Measurements from ENCODE around the gene KLHL42.
"Not testable (repeated sequence)": the region's sequence is repeated elsewhere in the genome, so short reads cannot be mapped to it uniquely, and the experiment has no call there.

The KLHL42 gene

DNA sequence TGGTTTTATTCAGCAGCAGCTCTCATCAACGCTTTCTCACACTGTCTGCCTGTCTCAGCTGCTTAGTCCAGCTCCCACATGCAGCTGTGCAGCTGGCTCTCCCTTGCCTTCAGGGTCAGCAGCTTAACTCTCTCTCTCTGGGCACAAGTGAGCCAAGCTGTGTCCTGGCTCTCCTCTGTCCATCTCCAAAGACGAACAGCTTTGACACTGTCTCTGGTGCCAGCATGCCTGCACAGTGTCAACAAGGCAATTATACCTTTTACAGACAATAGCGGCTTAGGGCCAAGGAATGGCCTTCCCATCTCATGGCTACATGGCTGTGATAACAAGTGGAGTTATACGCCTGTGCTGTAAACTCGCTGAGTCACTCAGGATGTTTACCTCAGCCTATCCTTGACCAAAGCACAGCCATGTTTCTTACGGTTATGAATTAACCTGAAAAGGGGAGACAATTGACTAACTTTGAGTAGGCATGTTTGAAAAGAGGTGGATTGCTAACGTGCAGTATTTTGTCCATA lies 38.4 kb downstream of the KLHL42 start:
- DNase-seq: no peak

DNA sequence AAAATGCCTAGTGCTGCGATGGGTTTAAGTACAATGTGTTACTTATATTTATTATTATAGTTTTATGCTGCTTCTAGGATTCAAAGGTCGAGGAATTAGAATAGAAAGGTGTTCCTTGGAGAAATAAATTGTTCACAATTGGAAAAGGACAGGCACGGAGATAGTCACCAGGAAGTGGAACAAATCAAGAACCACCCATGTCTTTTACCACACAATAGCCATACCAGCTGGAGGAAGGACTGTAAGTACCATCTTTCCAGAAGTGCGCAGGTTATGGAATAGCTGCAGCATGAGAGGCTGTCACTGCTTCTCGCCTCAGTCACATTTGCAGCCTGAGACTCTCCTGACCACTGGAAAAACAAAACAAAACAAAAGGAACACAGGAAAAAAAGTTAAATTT lies 40.5 kb downstream of the KLHL42 start:
- DNase-seq: no peak

DNA sequence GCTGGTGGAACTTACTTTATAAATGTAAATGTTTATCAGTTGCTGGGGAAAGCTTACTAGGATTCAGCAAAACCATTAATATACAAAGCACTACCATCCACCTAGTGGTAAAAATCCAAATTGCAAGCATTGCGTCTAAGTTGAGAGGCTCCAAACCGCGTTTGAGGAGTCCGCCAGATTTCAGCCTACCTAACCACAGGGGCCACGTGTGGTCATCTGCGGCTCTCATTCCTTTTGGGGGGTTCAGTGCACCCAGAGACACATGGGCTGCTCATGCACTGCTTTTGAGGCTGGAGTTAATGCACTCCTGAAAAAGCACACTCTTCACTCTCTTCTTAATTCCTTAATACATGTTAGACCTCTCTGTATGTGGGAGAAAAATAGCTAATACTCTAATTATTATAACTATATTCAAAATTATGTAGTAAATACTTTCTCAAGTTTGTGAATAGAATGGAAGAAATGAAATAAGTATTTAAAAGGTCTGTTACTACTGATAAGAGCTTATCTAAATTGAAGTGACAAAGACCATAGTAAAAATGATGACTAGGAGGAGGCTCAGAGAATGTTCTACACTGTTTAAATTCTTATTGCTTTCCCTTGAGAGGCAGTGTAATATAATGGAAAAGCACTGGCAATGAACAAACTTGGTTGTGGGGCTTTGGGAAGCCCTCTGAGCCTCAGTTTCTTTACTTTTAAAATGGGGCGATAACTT lies 41.4 kb downstream of the KLHL42 start:
- peak; percentile 72 for DNase-seq

DNA sequence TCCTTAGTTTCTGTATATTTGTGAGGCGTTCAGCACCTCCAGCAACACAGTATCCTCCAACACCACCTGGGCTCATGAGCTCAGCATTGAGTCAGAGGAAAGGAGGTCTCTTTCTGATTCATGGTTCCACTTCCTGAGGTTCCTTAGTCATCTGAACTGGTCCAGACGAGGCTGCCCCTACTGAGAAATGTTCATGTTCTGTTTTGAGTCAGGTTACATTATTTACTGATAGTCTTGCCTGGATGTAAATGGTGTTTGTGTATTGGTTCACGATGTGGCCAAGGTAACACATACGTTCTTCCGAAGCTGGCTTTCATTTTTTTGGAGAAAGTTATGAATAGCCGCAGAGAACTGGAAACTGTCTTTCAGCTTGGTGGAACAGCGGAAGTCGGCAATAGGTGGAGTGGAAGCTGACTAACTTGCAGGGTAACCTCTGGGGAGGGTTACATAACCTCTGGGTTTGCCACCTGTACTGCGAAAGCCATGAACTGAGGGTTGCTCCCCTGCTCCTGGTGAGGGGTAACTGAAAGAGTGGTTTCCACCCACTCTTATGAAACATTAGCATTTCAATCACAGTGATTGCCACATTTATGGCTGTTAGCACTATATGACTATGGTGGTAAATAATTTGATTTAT lies 42.2 kb downstream of the KLHL42 start:
- peak; percentile 77 for DNase-seq

DNA sequence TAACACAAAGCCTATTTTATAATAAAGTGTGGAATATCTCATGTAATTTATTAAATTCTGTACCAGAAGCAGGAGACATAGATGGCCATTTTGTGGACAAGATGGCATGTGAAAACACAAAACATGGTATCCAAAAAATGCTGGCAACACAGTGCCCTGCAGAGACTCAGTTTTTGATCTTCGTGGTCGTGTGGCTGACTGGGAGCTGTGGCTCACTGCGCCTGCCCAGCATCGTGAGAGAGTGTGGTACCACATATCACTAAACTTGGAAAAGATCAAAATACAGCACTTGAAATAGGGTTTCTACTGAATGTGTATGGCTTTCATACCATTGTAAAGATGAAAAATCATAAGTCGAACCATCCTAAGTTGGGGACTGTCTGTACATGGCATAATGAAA lies 43.0 kb downstream of the KLHL42 start:
- DNase-seq: no peak

DNA sequence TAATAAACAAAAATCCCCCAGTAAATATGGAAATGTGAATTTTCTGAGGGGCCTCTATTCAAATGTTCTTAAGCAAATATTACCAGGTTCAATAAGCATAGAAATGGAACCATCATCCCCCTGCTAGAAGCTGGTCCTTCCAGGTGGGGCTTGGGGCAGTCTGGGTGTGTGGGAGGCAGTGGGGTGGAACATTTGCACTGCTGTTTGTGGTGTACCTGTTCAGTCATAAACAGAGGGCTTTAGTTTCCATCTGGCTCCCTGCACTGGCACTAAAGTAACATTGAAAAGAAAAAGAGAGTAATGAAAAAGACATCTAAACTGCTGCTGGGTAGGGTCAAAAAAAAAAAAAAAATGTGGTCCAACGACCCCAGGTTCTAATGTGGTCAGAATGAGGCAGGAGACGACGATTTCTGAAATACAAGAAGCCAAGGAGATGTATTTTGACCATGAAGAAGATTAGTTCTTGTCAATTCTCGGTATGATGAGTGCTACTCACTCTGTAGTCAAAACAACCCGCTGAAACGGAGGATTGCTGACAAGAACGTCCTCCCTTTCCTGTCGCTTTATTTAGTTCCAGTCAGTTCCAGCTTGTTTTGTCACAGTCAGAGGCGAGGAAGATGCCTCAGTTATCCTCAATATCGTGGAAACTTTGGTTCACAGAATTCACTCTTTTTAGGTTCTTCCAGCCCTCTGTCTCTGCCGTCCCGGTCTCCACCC lies 44.3 kb downstream of the KLHL42 start:
- DNase-seq: no peak

DNA sequence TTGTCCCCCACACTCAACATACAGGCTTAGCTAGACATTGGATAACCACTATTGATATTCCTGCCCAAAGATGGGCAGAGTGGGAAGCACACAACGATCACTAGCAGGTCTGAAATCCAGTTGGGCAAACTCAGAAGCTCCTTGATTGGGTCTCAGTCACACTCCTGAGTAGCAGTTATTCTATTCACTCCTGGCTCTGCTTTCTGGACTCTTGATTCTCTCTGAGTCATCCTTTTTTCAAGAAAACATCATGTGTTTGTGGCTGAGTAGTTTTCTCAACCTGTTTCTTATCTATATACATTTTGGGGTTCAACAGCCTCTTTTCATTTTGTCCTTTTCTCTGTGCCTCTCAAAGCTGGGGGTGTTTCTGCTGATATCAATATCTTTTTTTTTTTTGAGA lies 46.0 kb downstream of the KLHL42 start:
- DNase-seq: no peak

DNA sequence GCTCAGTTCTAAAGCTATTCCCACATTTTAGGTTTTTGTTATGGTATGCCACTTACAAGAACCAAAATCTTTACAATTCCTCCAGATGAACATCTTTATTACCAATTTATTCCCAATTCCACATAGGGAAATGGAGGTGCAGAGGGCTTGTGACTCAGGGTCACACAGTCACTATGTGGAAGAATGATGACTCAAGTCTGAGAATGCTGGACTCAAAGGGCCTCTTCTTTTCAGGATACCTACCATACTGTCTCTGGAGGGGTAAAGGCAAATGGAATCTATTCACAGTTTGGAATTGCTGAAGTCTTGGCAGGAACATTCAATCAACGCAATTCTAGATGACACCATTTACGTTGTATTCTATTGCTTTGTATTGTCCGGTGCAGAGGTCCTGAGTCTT lies 48.2 kb downstream of the KLHL42 start:
- no peak for DNase-seq

GRCh38 chr12:27838543-27839185 lies 58.6 kb downstream of the KLHL42 start:
- no peak for DNase-seq

DNA sequence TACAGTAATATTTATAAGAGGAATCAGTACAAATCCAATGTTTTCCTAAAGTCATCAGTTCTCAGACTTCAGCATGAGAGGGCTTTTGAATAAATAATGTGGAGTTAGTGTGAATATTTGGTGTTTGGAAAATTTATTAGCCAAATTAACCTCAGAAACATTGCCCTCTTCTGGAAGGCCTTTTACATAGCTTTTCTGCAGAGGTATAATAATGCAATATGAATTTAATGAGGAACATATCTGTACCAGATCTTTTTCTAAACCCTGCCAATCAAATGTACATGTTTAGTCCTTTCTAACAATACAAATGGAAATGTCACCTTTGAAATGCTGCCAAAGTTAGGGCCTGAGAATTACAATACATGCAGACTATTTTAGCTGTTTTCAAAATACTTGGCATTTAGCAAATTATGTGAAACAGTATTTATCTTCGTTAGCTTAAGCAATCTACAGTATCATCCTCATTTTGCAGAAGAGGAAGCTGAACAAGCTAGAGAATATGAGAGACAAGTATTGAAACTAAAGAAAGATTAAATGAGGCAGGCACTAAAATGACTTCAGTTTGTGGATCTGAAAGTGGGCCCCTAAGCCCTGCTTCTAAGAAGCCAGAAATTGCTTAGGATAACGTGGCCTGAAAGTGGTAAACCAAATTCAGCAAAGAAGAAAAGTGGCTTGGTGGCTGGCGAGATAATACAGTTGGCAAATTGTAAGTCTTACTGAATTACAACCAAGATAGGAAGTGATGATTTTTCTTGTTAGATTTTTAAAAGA lies 60.4 kb downstream of the KLHL42 start:
- DNase-seq: no peak

DNA sequence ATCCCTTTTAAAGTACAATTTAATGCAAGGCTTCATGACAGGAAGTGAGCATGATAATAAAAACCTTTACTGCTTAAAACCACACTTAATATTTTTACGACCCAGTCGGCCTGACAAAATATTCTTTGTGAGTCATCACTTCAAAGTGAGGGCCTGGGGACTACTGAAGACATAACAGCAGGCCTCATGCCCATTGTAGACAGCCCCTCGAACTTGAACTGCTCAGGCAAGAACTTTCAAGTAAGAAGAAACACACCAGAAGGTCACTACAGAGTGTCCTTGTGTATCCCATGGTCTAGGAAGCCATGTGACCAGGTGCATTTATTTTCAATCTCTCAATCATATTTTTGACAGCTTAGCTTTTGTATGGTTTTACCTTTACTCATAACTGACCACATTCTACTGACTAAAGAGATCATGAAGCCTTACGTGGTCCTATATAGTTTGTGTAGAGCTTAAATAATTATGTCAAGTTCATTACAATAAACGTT lies 61.4 kb downstream of the KLHL42 start:
- peak; percentile 75 for DNase-seq

GRCh38 chr12:27843714-27844245 lies 63.7 kb downstream of the KLHL42 start:
- DNase-seq: peak; percentile 98

- no peak for DNase-seq
Measured at GRCh38 chr12:27844366-27845090, 64.5 kb downstream of the KLHL42 start.

- DNase-seq: no peak
Measured at GRCh38 chr12:27845187-27845586, 65.2 kb downstream of the KLHL42 start.

GRCh38 chr12:27845706-27846105 lies 65.7 kb downstream of the KLHL42 start:
- not testable (repeated sequence) for DNase-seq

- not testable (repeated sequence) for DNase-seq
Measured at GRCh38 chr12:27847293-27847692, 67.3 kb downstream of the KLHL42 start.

DNA sequence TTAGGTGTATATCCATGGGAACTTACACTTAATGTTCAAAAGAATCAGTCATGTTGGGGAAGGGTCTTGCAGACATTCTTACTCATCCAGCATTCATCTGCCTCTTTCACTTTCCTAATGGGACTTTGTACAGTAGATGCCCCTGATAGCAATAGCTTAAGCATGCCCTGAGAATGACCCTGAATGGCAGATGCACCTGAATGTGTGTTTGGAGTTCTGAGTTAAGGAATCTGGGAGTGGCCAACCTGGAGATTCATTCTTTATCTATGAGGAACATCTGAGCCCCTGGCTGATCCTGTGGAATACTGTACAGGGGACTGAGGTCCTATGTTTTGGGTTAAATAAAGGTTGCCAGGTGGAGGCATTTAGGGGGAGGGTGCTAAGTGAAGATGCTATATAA lies 71.3 kb downstream of the KLHL42 start:
- no peak for DNase-seq

- no peak for DNase-seq
Measured at GRCh38 chr12:27852117-27852516, 72.1 kb downstream of the KLHL42 start.

Measured in fibroblast of skin of right quadriceps (primary cell).